Skeletal muscle cell (primary cell): Measurements from ENCODE around the gene EAPP.
"Not testable (repeated sequence)": the region's sequence is repeated elsewhere in the genome, so short reads cannot be mapped to it uniquely, and the experiment has no call there.

ENCODE experiments used
- DNase-seq: peaks from one replicate; pipeline ENCODE4 v3.0.0-alpha.2; 2010; ENCODE audit warnings: low read depth
- H3K4me3 ChIP-seq: 2 replicates; pipeline ENCODE4 v1.5.1; 2011; ENCODE audit warnings: low read depth, mild to moderate bottlenecking, control low read depth, low read length, moderate library complexity

The EAPP gene

DNA sequence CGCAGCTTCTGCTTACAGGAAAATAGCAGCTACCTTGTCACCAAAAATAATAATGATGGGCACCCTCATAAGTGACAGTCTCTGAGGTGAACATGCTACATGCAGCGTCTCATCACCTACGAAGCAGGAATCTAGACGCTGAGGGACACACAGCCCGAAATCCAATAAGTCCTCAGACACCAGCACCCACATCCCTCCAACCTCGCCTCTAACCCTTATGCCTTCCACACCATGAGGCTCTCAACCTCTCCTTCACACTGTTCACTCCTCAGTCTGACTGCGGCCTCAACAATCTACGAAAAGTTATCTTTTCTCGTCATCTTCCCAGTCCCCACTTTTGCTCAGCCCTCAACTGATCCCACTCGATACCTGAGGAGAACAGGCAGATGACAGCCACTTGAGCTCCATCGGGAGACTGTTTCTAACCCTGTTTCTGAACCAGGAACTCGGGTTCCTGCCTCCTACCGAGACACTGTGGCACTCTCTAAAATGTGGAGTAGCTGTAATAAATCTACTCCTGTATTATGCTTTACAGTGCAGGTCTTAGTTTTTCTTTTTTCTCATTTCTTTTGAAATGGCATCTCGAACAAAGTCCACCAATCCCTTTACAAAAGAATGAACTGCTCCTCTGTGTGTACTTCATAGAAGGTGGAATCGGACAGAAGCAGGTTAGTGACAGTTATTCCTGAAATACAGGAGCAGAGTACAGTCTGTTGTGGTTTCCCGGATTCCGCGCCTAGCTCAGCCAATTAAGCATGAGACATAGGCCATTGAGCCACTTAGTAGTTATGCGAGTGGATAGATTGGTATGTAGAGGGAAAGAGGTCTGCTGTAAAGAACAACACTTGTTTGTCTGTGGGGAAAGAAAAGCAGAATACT, 919 bp upstream of the EAPP start:
- DNase-seq = not testable (repeated sequence)
- H3K4me3 ChIP-seq = peak overlapping the region; percentile 90

- H3K4me3 ChIP-seq = peak overlapping the region; percentile 90
- DNase-seq = no peak
These were observed 562 bp downstream of the EAPP start for GRCh38 chr14:34538871-34539406.

GRCh38 chr14:34538096-34538495, 1.4 kb downstream of the EAPP start:
- not testable (repeated sequence) for DNase-seq
- H3K4me3 ChIP-seq = peak overlapping the region; percentile 90

DNA sequence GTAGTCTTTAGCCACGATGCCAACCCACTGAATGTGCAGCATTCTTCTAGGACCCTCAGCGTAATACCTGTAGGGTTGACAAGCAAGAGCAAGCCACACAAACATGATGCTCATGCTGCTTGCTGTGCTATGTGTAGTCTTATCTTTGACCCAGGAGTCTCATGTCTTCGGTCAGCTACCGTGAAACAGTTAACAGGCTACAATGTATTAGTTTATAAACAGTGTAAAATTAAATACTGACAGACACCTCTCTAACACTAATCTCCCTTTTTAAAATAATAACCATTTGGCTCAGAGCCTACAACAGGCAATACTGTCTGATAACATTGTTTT, 1.9 kb downstream of the EAPP start:
- H3K4me3 ChIP-seq = no peak overlapping the region

DNA sequence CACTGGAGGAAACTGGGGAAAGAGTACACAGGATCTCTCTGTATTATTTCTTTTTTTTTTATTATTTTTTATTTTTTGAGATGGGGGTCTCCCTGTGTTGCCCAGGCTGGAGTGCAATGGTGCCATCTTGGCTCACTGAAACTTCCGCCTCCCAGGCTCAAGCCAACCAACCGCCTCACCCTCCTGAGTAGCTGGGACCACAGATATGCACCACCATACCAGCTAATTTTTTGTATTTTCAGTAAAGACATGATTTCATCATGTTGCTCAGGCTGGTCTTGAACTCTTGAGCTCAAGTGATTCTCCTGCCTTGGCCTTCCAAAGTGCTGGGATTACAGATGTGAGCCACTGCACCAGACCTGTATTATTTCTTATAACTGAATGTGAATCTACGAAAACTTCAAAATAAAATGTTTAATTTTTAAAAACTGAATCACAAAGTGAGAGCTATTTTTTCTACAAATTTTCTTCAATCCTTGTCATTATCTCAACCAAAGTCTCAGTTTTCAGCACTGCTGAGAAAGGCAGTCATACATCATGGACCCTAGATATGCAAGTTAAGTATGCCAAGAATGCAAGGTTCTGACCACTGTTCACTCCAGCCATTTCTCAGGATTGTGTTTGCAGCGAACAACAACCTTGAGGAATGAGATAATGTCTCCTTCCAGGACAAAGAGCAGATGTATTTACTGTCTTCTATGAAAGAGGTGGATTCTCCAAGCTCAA, 2.4 kb downstream of the EAPP start:
- no peak overlapping the region for H3K4me3 ChIP-seq
- no peak for DNase-seq

More for the DNA sequence above, 1.9 kb downstream of the EAPP start:
- no peak for DNase-seq

DNA sequence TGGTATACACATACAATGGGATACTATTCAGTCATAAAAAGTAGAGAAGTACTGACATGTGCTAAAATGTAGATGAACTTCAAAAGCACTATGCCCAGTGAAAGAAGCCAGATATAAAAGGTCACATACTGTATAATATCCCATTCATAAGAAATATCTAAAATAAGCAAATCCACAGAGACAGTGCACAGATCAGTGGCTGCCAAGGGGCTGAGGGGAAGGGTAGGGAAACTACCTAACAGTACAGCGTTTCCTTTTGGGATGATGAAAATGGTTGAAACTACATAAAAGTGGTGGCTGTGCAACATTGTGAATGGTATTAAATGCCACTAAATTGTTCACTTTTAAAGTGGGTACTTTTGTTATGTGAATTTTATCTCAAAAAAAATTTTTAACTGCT, 11.9 kb downstream of the EAPP start:
- H3K4me3 ChIP-seq = no peak overlapping the region
- DNase-seq = no peak

DNA sequence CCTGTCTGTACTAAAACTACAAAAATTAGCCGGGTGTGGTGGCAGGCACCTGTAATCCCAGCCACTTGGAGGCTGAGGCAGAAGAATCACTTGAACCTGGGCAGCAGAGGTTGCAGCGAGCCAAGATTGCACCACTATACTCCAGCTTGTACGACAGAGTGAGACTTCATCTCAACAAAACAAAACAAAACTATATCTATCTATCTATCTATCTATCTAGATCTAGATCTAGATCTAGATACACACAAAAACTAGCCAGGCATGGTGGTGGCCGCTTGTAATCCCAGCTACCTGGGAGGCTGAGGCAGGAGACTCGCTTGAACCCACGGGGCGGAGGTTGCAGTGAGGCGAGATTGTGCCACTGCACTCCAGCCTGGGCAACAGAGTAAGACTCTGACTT, 15.3 kb downstream of the EAPP start:
- not testable (repeated sequence) for DNase-seq, H3K4me3 ChIP-seq

- no peak overlapping the region for H3K4me3 ChIP-seq
- no peak for DNase-seq
These were observed 17.0 kb downstream of the EAPP start for GRCh38 chr14:34522496-34522895.

GRCh38 chr14:34521071-34521470, 18.4 kb downstream of the EAPP start:
- not testable (repeated sequence) for H3K4me3 ChIP-seq, DNase-seq

DNA sequence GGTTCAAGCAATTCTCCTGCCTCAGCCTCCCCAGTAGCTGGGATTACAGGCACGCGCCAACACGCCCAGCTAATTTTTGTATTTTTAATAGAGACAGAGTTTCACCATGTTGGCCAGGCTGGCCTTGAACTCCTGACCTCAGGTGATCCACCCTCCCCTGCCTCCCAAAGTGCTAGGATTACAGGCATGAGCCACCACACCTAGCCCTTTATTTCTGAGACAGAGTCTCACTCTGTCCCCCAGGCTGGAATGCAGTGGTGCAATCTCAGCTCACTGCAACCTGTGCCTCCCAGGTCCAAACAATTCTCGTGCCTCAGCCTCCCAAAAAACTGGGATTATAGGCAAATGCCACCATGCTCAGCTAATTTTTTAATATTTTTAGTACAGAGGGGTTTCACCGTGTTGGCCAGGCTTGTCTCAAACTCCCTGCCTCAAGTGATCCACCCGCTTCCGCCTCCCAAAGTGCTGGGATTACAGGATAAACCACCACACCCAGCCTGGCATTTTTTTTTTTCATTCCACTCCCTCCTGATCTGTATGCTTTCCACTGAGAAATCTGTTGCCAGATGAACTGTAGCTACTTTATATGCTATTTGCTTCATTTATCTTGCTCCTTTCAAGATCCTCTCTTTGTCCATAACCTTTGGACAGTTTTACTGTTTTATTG, 19.1 kb downstream of the EAPP start:
- not testable (repeated sequence) for H3K4me3 ChIP-seq, DNase-seq

- DNase-seq = no peak
- no peak overlapping the region for H3K4me3 ChIP-seq
These were observed 31.6 kb downstream of the EAPP start for GRCh38 chr14:34507884-34508283.

DNA sequence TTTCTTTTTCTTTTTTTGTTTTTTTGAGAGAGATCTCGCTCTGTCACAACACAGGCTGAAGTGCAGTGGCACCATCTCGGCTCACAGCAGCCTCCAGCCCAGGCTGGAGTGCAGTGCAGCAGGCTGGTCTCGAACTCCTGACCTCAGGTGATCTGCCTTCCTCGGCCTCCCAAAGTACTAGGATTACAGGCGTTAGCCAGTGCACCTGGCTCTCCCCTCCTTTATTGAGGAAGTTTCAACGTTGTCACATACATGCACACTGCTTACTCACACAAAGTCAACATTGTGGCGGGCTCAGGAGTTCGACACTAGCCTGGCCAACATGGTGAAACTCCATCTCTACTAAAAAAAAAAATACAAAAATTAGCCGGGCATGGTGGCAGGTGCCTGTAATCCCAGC, 32.0 kb downstream of the EAPP start:
- no peak overlapping the region for H3K4me3 ChIP-seq
- no peak for DNase-seq

DNA sequence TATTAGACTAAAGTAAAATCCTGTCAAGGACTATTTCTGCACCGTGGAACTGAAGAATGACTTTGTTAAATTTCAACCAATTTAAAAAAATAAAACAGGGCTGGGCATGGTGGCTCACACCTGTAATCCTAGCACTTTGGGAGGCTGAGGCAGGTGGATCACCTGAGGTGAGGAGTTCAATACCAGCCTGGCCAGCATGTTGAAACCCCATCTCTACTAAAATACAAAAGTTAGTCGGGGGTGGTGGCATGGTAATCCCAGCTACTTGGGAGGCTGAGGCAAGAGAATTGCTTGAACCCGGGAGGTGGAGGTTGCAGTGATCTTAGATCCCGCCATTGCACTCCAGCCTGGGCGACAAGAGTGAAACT, 34.4 kb downstream of the EAPP start:
- H3K4me3 ChIP-seq = not testable (repeated sequence)

GRCh38 chr14:34504027-34504426, 35.5 kb downstream of the EAPP start:
- H3K4me3 ChIP-seq, DNase-seq: not testable (repeated sequence)

More for the DNA sequence above, 34.4 kb downstream of the EAPP start:
- not testable (repeated sequence) for DNase-seq

GRCh38 chr14:34502545-34503225, 36.8 kb downstream of the EAPP start:
- DNase-seq = no peak
- H3K4me3 ChIP-seq = no peak overlapping the region

GRCh38 chr14:34502001-34502400, 37.5 kb downstream of the EAPP start:
- no peak for DNase-seq
- no peak overlapping the region for H3K4me3 ChIP-seq

- no peak for DNase-seq
- no peak overlapping the region for H3K4me3 ChIP-seq
These were observed 38.4 kb downstream of the EAPP start for GRCh38 chr14:34501004-34501580.

GRCh38 chr14:34498684-34499412, 40.7 kb downstream of the EAPP start:
- no peak overlapping the region for H3K4me3 ChIP-seq
- no peak for DNase-seq
